K562 (cell line): ENCODE measurements around the gene HBP1. TPM values are rescaled to one million over a fixed set of nuclear protein-coding genes. Genes with fewer than 3 reads are reported as not detected.

Source experiments
- CCNT2 ChIP-seq: IDR thresholded peaks from 2 replicates; pipeline ENCODE4 v1.6.1; 2011; ENCODE audit warnings: borderline replicate concordance, low read depth, mild to moderate bottlenecking, moderate library complexity, mixed read lengths, low read length; ENCODE audit not compliant: insufficient read length; ENCODE audit errors: extremely low read depth
- CREB1 ChIP-seq, 2 experiments: sonication (generic) in 1 of 2; formaldehyde crosslinking in 1 of 2; IDR thresholded peaks; 2 replicates each; pipeline versions ENCODE4 v1.6.1 to v1.8.0; 2012 to 2022; ENCODE audit warnings: inconsistent platforms in 1 of 2, mild to moderate bottlenecking in 1 of 2, missing genetic modification reagents in 1 of 2, moderate library complexity in 1 of 2
- DPF2 ChIP-seq: fragments of 450-650 bp; IDR thresholded peaks from 2 replicates; pipeline ENCODE4 v1.6.1; 2016
- ELF2 ChIP-seq: fragments of 250-450 bp; sonication (Bioruptor Pico); IDR thresholded peaks from 2 replicates; pipeline ENCODE4 v1.5.0; 2021; ENCODE audit warnings: mild to moderate bottlenecking
- ETV5 ChIP-seq: sonication (generic); formaldehyde crosslinking; IDR thresholded peaks from 2 replicates; pipeline ENCODE4 v1.4.0; 2020; ENCODE audit warnings: low read depth, mild to moderate bottlenecking, missing genetic modification reagents
- FOXM1 ChIP-seq, 2 experiments: fragments of 450-650 bp in 1 of 2; sonication (generic) in 1 of 2; formaldehyde crosslinking in 1 of 2; IDR thresholded peaks; 2 replicates each; pipeline versions ENCODE4 v1.6.1 to v1.9.0; 2017 to 2022; ENCODE audit warnings: low read depth in 2 of 2, mild to moderate bottlenecking in 2 of 2, missing genetic modification reagents in 1 of 2, moderate library complexity in 1 of 2
- HDAC8 ChIP-seq: fragments of 450-650 bp; IDR thresholded peaks from 2 replicates; pipeline ENCODE4 v1.6.1; 2016; ENCODE audit warnings: mild to moderate bottlenecking, missing genetic modification characterization, moderate library complexity, missing compliant biosample characterization
- JUND ChIP-seq, 2 experiments: IDR thresholded peaks; 2 replicates in 1 of 2; 3 replicates in 1 of 2; pipeline ENCODE4 v1.6.1; 2011; ENCODE audit warnings: borderline replicate concordance in 2 of 2, low read depth in 2 of 2, low read length in 2 of 2, improper control_type of control experiment in 1 of 2, missing biosample characterization in 1 of 2, missing genetic modification characterization in 1 of 2, missing genetic modification reagents in 1 of 2
- KDM4B ChIP-seq, 2 experiments: fragments of 450-650 bp in 1 of 2; sonication (generic) in 1 of 2; IDR thresholded peaks; 2 replicates each; pipeline ENCODE4 v1.6.1; 2016 to 2017; ENCODE audit warnings: borderline replicate concordance in 2 of 2, antibody characterized with exemption in 1 of 2, low read depth in 1 of 2, mild to moderate bottlenecking in 1 of 2
- POLR2H ChIP-seq: IDR thresholded peaks from 2 replicates; pipeline ENCODE4 v1.6.1; 2016; ENCODE audit warnings: missing genetic modification characterization, low read depth, mild to moderate bottlenecking, control low read depth, missing compliant biosample characterization, moderate library complexity
- RREB1 ChIP-seq: fragments of 250-450 bp; sonication (Bioruptor Pico); IDR thresholded peaks from 2 replicates; pipeline ENCODE4 v1.4.0; 2020
- SMARCA4 ChIP-seq: fragments of 450-650 bp; IDR thresholded peaks from 2 replicates; pipeline ENCODE4 v1.6.1; 2016
- TSHZ1 ChIP-seq: fragments of 250-450 bp; sonication (Bioruptor Pico); IDR thresholded peaks from 2 replicates; pipeline ENCODE4 v1.4.0; 2020; ENCODE audit warnings: mild to moderate bottlenecking, moderate library complexity
- ZNF174 ChIP-seq: fragments of 250-450 bp; sonication (Bioruptor Pico); IDR thresholded peaks from 2 replicates; pipeline ENCODE4 v1.4.0; 2020; ENCODE audit warnings: mild to moderate bottlenecking
- ZNF324 ChIP-seq: fragments of 250-450 bp; sonication (Bioruptor Pico); IDR thresholded peaks from 2 replicates; pipeline ENCODE4 v1.4.0; 2020; ENCODE audit warnings: mild to moderate bottlenecking
- ZNF695 ChIP-seq: fragments of 450-650 bp; formaldehyde crosslinking; IDR thresholded peaks from 2 replicates; pipeline ENCODE4 v1.4.0; 2020; ENCODE audit warnings: mild to moderate bottlenecking, moderate library complexity
- polyA plus RNA-seq, 8 experiments: library from polyadenylated mRNA; depleted of rRNA in 4 of 8; stranded (reverse) in 5 of 8; unstranded in 3 of 8; fragments of >200 nt; fragmentation: Nextera tagmentation in 2 of 8; fragmentation: Illumina TruSeq in 1 of 8; extraction: Ambion mirVana in 2 of 8; extraction: Trizol in 1 of 8; gene quantifications; 2 replicates each; pipeline versions ENCODE4 v1.2.1 to v1.2.3, GENCODE V29; 2011 to 2014; ENCODE audit warnings: inconsistent platforms in 1 of 8, missing spikeins in 1 of 8
- total RNA-seq, 7 experiments: library from RNA; depleted of rRNA in 6 of 7; stranded (reverse); fragments of >200 nt in 6 of 7; fragmentation: Illumina TruSeq in 2 of 7; extraction: Trizol in 2 of 7; gene quantifications; 2 replicates each; pipeline versions ENCODE4 v1.2.1 to v1.2.3, GENCODE V29; 2011 to 2021; ENCODE audit warnings: low replicate concordance in 1 of 7

Gene HBP1
- total and polyA plus RNA-seq, 9 of the 15 experiments (the other 6 are each of a cell fraction or from before 2014, with no cell fraction given): 18.7 to 59.9 (median 27.0) TPM

GRCh38 chr7:107168233-107169119 is at the start of gene HBP1 (continued):
- no peak for TF ChIP-seq CCNT2
- TF ChIP-seq KDM4B (IDR thresholded peaks at IDR 0.05; ENCODE audit: borderline replicate concordance in 2 of 2, low read depth in 1 of 2): peak in 1 of 2 experiments; percentile 87; a peak in 1 of 4 replicates
- TF ChIP-seq POLR2H: peak; percentile 72
- TF ChIP-seq ETV5: peak; percentile 91
- no peak for TF ChIP-seq ZNF174 (CRISPR knock-in tag)
- no peak for TF ChIP-seq TSHZ1
- TF ChIP-seq ZNF695 (CRISPR knock-in tag): 0 out of 2 replicates have a peak, but pooled peaks have one; percentile 49
- TF ChIP-seq ELF2: no peak; the same call in 1 of the 2 replicates
- peak; percentile 78 for TF ChIP-seq FOXM1 (IDR thresholded peaks at IDR 0.05; ENCODE audit: low read depth)
- no peak for TF ChIP-seq FOXM1 (CRISPR knock-in tag; IDR thresholded peaks at IDR 0.05; ENCODE audit: low read depth)
- TF ChIP-seq SMARCA4: 0 out of 2 replicates have a peak, but pooled peaks have one; percentile 1
- TF ChIP-seq ZNF324 (CRISPR knock-in tag): no peak
- 0 out of 2 replicates have a peak, but pooled peaks have one; percentile 48 for TF ChIP-seq RREB1
- peak; percentile 2; the same call in 1 of the 2 replicates for TF ChIP-seq DPF2
- TF ChIP-seq JUND (IDR thresholded peaks at IDR 0.05; ENCODE audit: borderline replicate concordance, low read depth, low read length): peak; percentile 65
- peak; percentile 57; the same call in 2 of the 3 replicates for TF ChIP-seq JUND (tag; IDR thresholded peaks at IDR 0.05; ENCODE audit: borderline replicate concordance, low read depth, low read length)
- TF ChIP-seq CREB1 (IDR thresholded peaks at IDR 0.05): peak; percentile 87
- peak; percentile 92 for TF ChIP-seq CREB1 (CRISPR knock-in tag; IDR thresholded peaks at IDR 0.05)
- no peak for TF ChIP-seq HDAC8 (tag)
